OCI-LY1 (cell line): ENCODE data around the gene RPS8.

Experiments used
- H2AFZ ChIP-seq: fragments of 200-600 bp; sonication (generic), shearing (Covaris generic); 2 replicates; pipeline ENCODE4 v1.6.0; 2014; ENCODE audit warnings: antibody characterized with exemption, mild to moderate bottlenecking, low read length
- H3F3A ChIP-seq: fragments of 200-600 bp; sonication (generic), shearing (Covaris generic); 2 replicates; pipeline ENCODE4 v1.6.0; 2014; ENCODE audit warnings: mild to moderate bottlenecking, antibody characterized with exemption, low read length, moderate library complexity; ENCODE audit not compliant: insufficient read depth
- H3K27ac ChIP-seq: fragments of 200-600 bp; sonication (generic); 2 replicates; pipeline ENCODE4 v1.5.1; 2014; ENCODE audit warnings: low read length, mixed run types, mild to moderate bottlenecking, low read depth; ENCODE audit not compliant: poor library complexity, severe bottlenecking
- H3K27me3 ChIP-seq: fragments of 200-600 bp; sonication (generic); 2 replicates; pipeline ENCODE4 v1.6.0; 2014; ENCODE audit warnings: antibody characterized with exemption, mild to moderate bottlenecking, low read length, moderate library complexity; ENCODE audit not compliant: insufficient read depth
- H3K36me3 ChIP-seq: fragments of 200-600 bp; sonication (generic); 2 replicates; pipeline ENCODE4 v1.6.1; 2014; ENCODE audit warnings: mild to moderate bottlenecking, antibody characterized with exemption, low read length, moderate library complexity, mixed read lengths; ENCODE audit not compliant: insufficient read depth
- H3K4me1 ChIP-seq: fragments of 200-600 bp; sonication (generic); 2 replicates; pipeline ENCODE4 v1.5.1; 2014; ENCODE audit warnings: mild to moderate bottlenecking, low read length, moderate library complexity; ENCODE audit not compliant: insufficient read depth, severe bottlenecking
- H3K4me2 ChIP-seq: fragments of 200-600 bp; sonication (generic), shearing (Covaris generic); 2 replicates; pipeline ENCODE4 v1.6.1; 2014; ENCODE audit warnings: low read length
- H3K4me3 ChIP-seq: fragments of 200-600 bp; sonication (generic); 2 replicates; pipeline ENCODE4 v1.5.1; 2014; ENCODE audit warnings: low read length, low read depth, mild to moderate bottlenecking, mixed read lengths; ENCODE audit not compliant: poor library complexity, severe bottlenecking
- H3K79me2 ChIP-seq: fragments of 200-600 bp; shearing (Covaris generic); 2 replicates; pipeline ENCODE4 v1.6.1; 2016; ENCODE audit warnings: mixed run types, low read length, mixed read lengths; ENCODE audit not compliant: insufficient read depth
- H3K9ac ChIP-seq: fragments of 200-600 bp; sonication (generic), shearing (Covaris generic); 2 replicates; pipeline ENCODE4 v1.6.1; 2014; ENCODE audit warnings: mild to moderate bottlenecking, low read length, mixed read lengths
- H3K9me2 ChIP-seq: fragments of 200-600 bp; sonication (generic), shearing (Covaris generic); 2 replicates; pipeline ENCODE4 v1.6.1; 2014; ENCODE audit warnings: low read depth, mild to moderate bottlenecking, low read length, mixed read lengths
- H3K9me3 ChIP-seq: fragments of 200-600 bp; shearing (Covaris generic); 2 replicates; pipeline ENCODE4 v1.6.1; 2014; ENCODE audit warnings: low read length, mixed read lengths
- H4K20me1 ChIP-seq: fragments of 200-600 bp; sonication (generic), shearing (Covaris generic); 2 replicates; pipeline ENCODE4 v1.6.0; 2016; ENCODE audit warnings: mild to moderate bottlenecking, low read length; ENCODE audit not compliant: insufficient read depth
- EZH2 ChIP-seq: fragments of 200-600 bp; sonication (generic), shearing (Covaris generic); IDR thresholded peaks from 2 replicates; pipeline ENCODE4 v1.8.0; 2017; ENCODE audit warnings: borderline replicate concordance, mixed run types, mild to moderate bottlenecking, antibody characterized with exemption, low read length, moderate library complexity, mixed read lengths
- TF ChIP-seq, protein P1 (sequence below): fragments of 200-600 bp; sonication (generic), shearing (Covaris generic); IDR thresholded peaks from 2 replicates; pipeline ENCODE4 v1.5.1; 2017; ENCODE audit warnings: mild to moderate bottlenecking, antibody characterized with exemption, low read length, moderate library complexity, mixed read lengths

RPS8 gene

DNA sequence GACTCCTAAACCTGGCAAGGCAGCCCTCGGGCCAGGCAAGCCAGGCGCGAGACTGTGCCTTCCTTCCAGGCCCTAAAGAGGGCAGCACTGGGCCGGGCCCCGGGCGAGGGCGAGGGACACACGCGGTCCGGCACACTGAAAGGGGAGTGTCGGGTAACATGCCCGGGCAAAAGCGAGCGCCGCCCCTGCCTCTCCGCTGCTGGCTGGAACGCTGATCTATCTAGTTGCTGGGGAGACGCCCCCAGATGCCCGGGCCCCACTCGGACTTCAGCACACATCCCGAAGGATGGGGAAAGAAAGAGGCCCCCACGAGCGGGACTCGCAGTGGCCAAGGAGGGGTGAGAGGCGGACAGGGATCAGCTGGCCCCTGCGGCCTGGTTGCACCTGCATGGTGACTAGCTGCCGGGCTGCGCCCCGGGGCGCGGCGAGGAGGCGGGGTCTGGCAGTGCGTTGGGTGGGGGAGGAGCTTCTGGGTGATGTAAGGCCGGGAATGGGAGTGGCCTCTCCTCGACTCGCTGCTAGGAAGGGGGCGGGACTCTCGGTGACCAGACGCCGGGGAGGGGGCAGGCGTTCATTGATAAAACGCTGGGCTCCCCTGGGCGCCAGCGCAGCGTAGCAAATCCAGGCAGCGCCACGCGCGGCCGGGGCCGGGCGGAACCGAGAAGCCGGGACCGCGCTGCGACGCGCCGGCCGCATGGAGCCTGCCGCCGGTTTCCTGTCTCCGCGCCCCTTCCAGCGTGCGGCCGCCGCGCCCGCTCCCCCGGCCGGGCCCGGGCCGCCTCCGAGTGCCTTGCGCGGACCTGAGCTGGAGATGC, 24.6 kb downstream of the RPS8 start, which contains the start of gene PLK3:
Gene PLK3 (plus strand): TSS at position 608 of the 815 bp plus-strand sequence. CDS start 87 bp downstream, at position 695.
- no peaks in the 10 kb centered on the region for H3K79me2 ChIP-seq
- TF ChIP-seq, protein P1, sequence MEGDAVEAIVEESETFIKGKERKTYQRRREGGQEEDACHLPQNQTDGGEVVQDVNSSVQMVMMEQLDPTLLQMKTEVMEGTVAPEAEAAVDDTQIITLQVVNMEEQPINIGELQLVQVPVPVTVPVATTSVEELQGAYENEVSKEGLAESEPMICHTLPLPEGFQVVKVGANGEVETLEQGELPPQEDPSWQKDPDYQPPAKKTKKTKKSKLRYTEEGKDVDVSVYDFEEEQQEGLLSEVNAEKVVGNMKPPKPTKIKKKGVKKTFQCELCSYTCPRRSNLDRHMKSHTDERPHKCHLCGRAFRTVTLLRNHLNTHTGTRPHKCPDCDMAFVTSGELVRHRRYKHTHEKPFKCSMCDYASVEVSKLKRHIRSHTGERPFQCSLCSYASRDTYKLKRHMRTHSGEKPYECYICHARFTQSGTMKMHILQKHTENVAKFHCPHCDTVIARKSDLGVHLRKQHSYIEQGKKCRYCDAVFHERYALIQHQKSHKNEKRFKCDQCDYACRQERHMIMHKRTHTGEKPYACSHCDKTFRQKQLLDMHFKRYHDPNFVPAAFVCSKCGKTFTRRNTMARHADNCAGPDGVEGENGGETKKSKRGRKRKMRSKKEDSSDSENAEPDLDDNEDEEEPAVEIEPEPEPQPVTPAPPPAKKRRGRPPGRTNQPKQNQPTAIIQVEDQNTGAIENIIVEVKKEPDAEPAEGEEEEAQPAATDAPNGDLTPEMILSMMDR = peak; percentile 88
- no peak for TF ChIP-seq EZH2
- peak within 1 kb of the TSS; percentile 73 for H3K27ac ChIP-seq
- no peaks in the 10 kb centered on the region for H3K9me2 ChIP-seq
- peaks cover 27% of the 10 kb centered on the region for H3K4me1 ChIP-seq
- H3K36me3 ChIP-seq = peaks cover 11% of the 10 kb centered on the region; the same call in 1 of the 2 replicates
- peak within 1 kb of the TSS; percentile 96 for H3K4me2 ChIP-seq
- H3F3A ChIP-seq = no peaks in the 10 kb centered on the region
- peak within 1 kb of the TSS; percentile 76 for H3K9ac ChIP-seq
- H4K20me1 ChIP-seq = no peaks in the 10 kb centered on the region
- no peak within 1 kb of the TSS for H2AFZ ChIP-seq
- no peaks in the 10 kb centered on the region for H3K27me3 ChIP-seq
- H3K9me3 ChIP-seq = no peaks in the 10 kb centered on the region
- H3K4me3 ChIP-seq = peak within 1 kb of the TSS; percentile 77

DNA sequence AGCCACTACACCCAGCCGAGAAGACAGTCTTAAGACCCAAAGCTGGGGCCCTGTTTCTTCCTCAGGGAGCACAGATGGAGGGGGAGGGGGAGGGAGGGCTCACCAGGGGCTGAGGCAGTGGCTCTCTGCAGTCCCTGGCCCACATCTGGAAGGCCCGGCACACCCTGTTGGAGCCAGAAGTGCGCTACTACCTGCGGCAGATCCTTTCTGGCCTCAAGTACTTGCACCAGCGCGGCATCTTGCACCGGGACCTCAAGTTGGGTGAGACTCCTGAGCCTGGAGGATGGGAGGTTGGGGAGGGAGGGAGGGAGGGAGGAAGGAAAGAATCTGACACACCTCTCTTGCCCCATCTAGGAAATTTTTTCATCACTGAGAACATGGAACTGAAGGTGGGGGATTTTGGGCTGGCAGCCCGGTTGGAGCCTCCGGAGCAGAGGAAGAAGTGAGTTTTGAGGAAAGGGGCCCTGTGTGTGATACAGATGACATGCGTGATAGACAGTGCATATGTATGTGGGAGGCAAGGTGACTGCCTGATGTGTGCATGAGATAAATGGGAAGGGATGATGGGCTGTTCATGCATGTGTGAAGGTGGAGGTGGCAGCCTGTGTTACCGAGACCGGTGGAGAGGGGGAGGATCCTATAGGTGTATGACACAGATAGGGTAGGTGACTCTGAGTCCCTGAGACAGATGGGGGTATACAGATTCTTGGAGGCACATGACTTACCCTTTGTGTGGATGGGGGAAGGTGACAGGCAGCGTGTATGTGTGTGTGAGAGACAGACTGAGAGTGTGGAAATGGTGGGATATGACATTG, 26.4 kb downstream of the RPS8 start:
- Histone ChIP-seq H4K20me1 (no peaks in the 10 kb centered on the region), H3K9me2 (no peaks in the 10 kb centered on the region), H2AFZ (no peak overlapping the region), H3K79me2 (no peaks in the 10 kb centered on the region), H3K9me3 (no peaks in the 10 kb centered on the region), H3K4me2 (peak overlapping the region; percentile 96), H3K4me3 (peak overlapping the region; percentile 77), H3K27me3 (no peaks in the 10 kb centered on the region), H3K36me3 (peaks cover 16% of the 10 kb centered on the region; the same call in 1 of the 2 replicates), H3K4me1 (peaks cover 27% of the 10 kb centered on the region), H3F3A (no peaks in the 10 kb centered on the region), H3K9ac (no peak overlapping the region; the same call in 1 of the 2 replicates), H3K27ac (no peak overlapping the region)
- TF ChIP-seq EZH2 = no peak
- TF ChIP-seq, protein P1 = no peak

DNA sequence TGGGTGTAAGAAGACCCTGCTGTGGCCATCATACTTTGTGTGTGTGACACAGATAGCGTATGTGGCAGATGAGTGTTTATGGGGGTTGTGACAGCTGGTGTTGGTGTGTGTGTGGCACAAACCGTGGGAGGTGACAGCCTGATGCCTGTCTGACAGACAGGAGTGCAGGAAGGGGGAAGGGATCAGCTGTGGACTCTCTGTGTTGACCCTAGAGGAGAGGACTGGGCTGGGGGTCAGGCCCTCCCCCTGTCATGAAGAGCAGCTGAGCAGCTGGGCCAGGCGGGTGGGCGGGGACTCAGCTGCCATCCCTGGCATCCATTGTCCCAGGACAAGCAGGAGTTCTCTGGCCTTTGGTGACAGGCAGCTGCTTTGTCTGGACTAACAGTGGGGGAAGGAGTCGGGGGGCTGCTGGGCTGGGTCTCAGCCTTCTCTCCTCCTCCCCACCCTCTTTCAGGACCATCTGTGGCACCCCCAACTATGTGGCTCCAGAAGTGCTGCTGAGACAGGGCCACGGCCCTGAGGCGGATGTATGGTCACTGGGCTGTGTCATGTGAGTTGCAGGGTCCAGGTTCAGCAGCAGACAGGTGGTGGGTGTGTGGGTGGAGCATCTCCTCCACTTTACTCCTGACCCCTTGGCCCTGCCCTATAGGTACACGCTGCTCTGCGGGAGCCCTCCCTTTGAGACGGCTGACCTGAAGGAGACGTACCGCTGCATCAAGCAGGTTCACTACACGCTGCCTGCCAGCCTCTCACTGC, 27.1 kb downstream of the RPS8 start:
- no peak for TF ChIP-seq EZH2
- TF ChIP-seq, protein P1 = no peak
- Histone ChIP-seq H3K9me3 (no peaks in the 10 kb centered on the region), H3K9me2 (no peaks in the 10 kb centered on the region), H3K27ac (no peak overlapping the region), H3F3A (no peaks in the 10 kb centered on the region), H3K9ac (no peak overlapping the region; the same call in 1 of the 2 replicates), H3K27me3 (no peaks in the 10 kb centered on the region), H3K4me3 (peak overlapping the region; percentile 77), H3K4me1 (peaks cover 33% of the 10 kb centered on the region), H4K20me1 (no peaks in the 10 kb centered on the region), H2AFZ (no peak overlapping the region), H3K79me2 (no peaks in the 10 kb centered on the region), H3K4me2 (peak overlapping the region; percentile 96), H3K36me3 (peaks cover 16% of the 10 kb centered on the region; the same call in 1 of the 2 replicates)
